Ishikawa (cell line): Measurements from ENCODE around the gene SGSM1.

Source experiments
- CEBPB ChIP-seq: IDR thresholded peaks from 2 replicates; pipeline ENCODE4 v1.6.1; 2012
- CREB1 ChIP-seq: IDR thresholded peaks from 2 replicates; pipeline ENCODE4 v1.6.1; 2012; ENCODE audit warnings: low read depth
- EGR1 ChIP-seq: IDR thresholded peaks from 2 replicates; pipeline ENCODE4 v1.6.1; 2012
- EP300 ChIP-seq: IDR thresholded peaks from 2 replicates; pipeline ENCODE4 v1.6.1; 2012; ENCODE audit warnings: borderline replicate concordance
- FOXM1 ChIP-seq: IDR thresholded peaks from 2 replicates; pipeline ENCODE4 v1.6.1; 2012; ENCODE audit warnings: low read depth, borderline replicate concordance
- NFIC ChIP-seq: IDR thresholded peaks from 2 replicates; pipeline ENCODE4 v1.6.1; 2012
- RAD21 ChIP-seq: IDR thresholded peaks from 2 replicates; pipeline ENCODE4 v1.6.1; 2012; ENCODE audit warnings: low read depth
- REST ChIP-seq: IDR thresholded peaks from 2 replicates; pipeline ENCODE4 v1.6.1; 2012; ENCODE audit warnings: low read depth, mild to moderate bottlenecking
- TAF1 ChIP-seq: IDR thresholded peaks from 2 replicates; pipeline ENCODE4 v1.6.1; 2012; ENCODE audit warnings: low read depth, mild to moderate bottlenecking
- TCF12 ChIP-seq: IDR thresholded peaks from 2 replicates; pipeline ENCODE4 v1.6.1; 2012; ENCODE audit warnings: low read depth
- TEAD4 ChIP-seq: IDR thresholded peaks from 2 replicates; pipeline ENCODE4 v1.6.1; 2012
- USF1 ChIP-seq: IDR thresholded peaks from 2 replicates; pipeline ENCODE4 v1.6.1; 2012
- YY1 ChIP-seq: IDR thresholded peaks from 2 replicates; pipeline ENCODE4 v1.6.1; 2012; ENCODE audit warnings: low read depth
- ZBTB7A ChIP-seq: IDR thresholded peaks from 2 replicates; pipeline ENCODE4 v1.6.1; 2012; ENCODE audit warnings: low read depth
- TF ChIP-seq, protein P1 (sequence below): IDR thresholded peaks from 2 replicates; pipeline ENCODE4 v1.6.1; 2012

The SGSM1 gene

DNA sequence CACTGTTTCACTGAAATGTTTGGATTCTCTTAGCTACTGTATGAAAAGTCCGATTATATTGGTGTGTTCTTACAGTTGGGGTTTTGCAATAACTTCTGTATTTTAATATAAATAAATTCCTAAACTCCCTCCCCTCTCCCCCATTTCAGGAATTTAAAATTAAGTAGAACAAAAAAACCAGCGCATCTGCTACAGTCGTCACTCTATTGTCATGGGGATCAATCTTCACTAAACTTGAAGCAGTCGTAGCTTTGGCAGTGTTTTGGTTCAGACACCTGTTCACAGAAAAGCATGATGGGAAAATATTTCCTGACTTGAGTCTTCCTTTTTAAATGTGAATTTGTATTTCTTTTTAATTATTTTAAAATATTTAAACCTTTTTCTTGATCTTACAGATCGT is 40.8 kb upstream of the SGSM1 start:
- TF ChIP-seq REST (no peak), TEAD4 (no peak), RAD21 (no peak), CEBPB (no peak), EP300 (no peak), TAF1 (no peak), YY1 (no peak)

DNA sequence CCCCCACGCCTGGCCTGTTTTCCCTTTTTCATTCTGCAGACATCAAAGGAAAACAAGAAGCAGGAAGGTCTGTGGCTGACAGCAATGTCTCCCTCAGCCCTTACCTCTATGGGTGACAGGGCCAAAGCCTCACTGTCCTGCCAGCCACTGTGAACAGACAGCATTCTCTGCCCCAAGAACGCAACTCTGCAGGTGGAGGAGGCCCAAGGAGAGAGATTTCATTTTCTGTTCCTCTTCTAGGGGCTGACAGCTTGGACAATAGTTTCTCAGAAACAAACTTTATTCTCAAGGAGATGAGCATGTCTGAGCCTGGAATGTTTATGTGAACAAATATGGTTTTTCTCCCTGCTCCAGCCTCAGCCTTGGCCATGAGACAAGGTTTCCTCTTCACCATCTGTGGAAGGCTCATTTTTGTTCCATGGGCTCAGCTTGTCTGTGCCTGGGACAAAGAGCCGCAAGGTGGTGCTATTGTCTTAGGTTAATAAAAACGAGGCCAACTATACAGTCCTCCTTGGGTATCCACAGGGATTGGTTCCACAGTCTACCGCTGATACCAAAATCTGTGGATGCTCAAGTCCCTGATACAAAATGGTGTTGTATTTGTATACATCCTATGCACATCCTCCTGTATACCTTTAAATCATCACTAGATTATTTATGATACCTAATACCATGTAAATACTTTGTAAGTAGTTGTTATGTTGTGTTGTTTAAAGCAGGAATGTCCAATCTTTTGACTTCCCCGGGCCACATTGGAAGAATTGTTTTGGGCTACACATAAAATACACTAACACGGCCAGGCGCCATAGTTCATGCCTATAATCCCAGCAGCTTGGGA is 37.3 kb upstream of the SGSM1 start:
- TF ChIP-seq, protein P1, sequence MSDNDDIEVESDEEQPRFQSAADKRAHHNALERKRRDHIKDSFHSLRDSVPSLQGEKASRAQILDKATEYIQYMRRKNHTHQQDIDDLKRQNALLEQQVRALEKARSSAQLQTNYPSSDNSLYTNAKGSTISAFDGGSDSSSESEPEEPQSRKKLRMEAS: no peak
- no peak for TF ChIP-seq ZBTB7A
- no peak for TF ChIP-seq CREB1
- TF ChIP-seq EP300: no peak
- peak; percentile 83 for TF ChIP-seq RAD21

DNA sequence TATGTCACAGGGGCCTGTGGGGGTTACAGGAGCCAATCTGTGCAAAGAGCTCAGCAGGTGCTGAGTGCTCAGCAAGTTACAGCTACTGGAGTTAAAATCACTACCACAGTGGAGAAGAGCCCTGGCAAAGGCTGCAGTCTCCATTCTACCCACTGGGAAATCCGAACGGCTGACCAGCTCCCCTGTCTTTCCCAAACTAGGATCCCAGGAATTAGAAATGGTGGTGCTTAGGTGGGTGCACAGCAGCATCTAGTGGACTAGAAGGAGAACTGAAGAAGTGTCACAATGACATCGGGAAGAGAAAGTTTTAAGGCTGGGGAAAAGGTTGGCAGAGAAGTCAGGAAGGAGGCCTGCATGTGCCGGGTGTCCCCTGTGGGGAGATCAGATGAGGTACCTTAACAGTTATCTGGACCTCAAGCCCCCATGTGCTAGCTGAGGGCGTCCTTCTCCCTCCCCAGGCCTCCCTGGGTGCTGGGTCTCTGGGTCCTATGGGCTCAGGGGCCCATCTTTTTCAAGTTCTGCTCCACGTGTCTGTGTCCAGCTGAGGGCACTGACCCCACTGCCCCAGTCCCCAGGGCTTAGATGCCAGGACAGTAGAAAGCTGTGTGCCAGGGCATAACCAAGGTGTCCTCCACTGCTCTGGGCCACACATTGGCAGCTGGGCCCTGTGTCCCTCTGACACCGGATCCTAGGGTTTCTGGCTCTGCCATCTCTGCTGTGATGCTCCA is 33.4 kb upstream of the SGSM1 start:
- TF ChIP-seq RAD21: peak; percentile 51
- TF ChIP-seq EGR1: no peak
- TF ChIP-seq TAF1: no peak
- TF ChIP-seq NFIC: no peak
- no peak for TF ChIP-seq TCF12
- no peak for TF ChIP-seq USF1

- TF ChIP-seq CREB1 (no peak), FOXM1 (no peak), TEAD4 (no peak), ZBTB7A (no peak), CEBPB (no peak)
- TF ChIP-seq, protein P1: no peak
Observed at GRCh38 chr22:24775769-24776492, 30.1 kb upstream of the SGSM1 start.

DNA sequence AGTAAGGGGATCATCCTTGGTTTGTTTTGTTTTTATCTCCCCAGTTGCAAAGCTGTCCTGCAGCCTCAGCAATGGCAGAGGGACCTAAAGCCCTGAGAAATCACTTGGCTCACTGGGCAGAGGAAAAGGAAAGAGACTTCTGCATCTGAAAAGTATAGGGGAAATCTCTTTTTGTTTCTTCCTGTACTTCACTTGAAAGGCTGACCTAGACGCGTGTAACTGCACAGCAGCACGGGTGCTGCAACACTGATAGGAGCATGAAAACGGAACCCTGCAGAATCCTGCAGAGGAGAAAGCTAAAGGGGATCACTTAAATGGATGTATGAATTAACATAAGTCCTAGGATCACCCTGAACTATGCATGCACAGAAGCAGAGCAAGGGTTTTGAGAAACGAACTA is 29.5 kb upstream of the SGSM1 start:
- TF ChIP-seq YY1 (no peak), EGR1 (no peak), EP300 (no peak), TEAD4 (no peak), TAF1 (no peak)

DNA sequence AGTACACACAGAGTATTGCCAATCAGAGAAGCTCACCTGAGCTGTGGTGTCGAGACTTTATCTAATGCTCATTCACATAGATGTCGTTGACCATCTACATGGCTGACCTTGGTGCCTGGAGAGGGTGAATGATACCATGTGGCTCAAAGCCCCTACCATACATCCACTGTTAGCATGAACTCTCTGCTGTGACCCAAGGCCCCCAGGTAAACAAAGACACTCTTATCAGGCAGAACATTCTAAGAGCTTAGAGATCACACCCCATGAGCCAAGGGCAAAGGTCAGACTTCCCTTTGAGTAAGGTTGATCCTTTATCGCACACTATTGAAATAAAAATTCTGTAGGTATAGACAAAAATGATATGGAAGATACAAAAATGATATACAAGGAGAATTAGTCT is 16.5 kb upstream of the SGSM1 start:
- TF ChIP-seq CEBPB: no peak
- no peak for TF ChIP-seq TCF12
- no peak for TF ChIP-seq YY1
- TF ChIP-seq, protein P1: no peak
- no peak for TF ChIP-seq FOXM1
- TF ChIP-seq REST: no peak

DNA sequence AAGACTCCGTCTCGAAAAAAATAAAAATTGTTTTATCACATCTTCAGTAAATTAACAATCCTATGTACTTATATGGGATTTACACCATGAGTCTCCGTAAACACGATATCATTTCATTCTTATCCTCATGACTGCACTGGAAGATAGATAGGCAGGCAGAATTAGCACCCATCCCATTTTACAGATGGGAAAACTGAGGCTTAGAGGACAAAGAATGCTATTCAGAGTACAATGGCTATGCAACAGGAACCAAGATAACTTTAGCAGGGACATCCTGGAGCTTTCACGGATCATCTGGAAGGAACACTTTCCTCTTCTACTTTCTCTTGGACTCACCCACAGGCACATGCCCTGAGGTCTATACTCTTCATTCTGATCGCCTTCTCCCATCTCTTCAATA is 14.6 kb upstream of the SGSM1 start:
- TF ChIP-seq TAF1: no peak
